Sigmoid colon (tissue), 4 donors: ENCODE data around the gene ATP8A1.

ENCODE experiments used
- POLR2A ChIP-seq, 2 donors: fragments of 450-650 bp; IDR thresholded peaks; one replicate each; pipeline ENCODE4 v1.6.1; 2016; ENCODE audit warnings: antibody characterized with exemption in 2 of 2, mild to moderate bottlenecking in 2 of 2, moderate library complexity in 2 of 2
- POLR2AphosphoS5 ChIP-seq, 4 donors: sonication (generic); formaldehyde crosslinking; IDR thresholded peaks; one replicate each; pipeline ENCODE4 v1.6.1; 2017; ENCODE audit warnings: antibody characterized with exemption in 4 of 4
- TF ChIP-seq, protein P1 (sequence below), 4 experiments: fragments of 450-650 bp in 3 of 4; fragments of 200-600 bp in 1 of 4; IDR thresholded peaks; one replicate each; pipeline ENCODE4 v1.5.1; 2016 to 2019; ENCODE audit warnings: antibody characterized with exemption in 4 of 4, mild to moderate bottlenecking in 3 of 4, moderate library complexity in 2 of 4

GRCh38 chr4:42464550-42465094, 192.3 kb downstream of the ATP8A1 start:
- TF ChIP-seq, protein P1, sequence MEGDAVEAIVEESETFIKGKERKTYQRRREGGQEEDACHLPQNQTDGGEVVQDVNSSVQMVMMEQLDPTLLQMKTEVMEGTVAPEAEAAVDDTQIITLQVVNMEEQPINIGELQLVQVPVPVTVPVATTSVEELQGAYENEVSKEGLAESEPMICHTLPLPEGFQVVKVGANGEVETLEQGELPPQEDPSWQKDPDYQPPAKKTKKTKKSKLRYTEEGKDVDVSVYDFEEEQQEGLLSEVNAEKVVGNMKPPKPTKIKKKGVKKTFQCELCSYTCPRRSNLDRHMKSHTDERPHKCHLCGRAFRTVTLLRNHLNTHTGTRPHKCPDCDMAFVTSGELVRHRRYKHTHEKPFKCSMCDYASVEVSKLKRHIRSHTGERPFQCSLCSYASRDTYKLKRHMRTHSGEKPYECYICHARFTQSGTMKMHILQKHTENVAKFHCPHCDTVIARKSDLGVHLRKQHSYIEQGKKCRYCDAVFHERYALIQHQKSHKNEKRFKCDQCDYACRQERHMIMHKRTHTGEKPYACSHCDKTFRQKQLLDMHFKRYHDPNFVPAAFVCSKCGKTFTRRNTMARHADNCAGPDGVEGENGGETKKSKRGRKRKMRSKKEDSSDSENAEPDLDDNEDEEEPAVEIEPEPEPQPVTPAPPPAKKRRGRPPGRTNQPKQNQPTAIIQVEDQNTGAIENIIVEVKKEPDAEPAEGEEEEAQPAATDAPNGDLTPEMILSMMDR (IDR thresholded peaks at IDR 0.05), result no peak
- TF ChIP-seq POLR2AphosphoS5 (IDR thresholded peaks at IDR 0.05), result no peak
- TF ChIP-seq POLR2A (IDR thresholded peaks at IDR 0.05), result no peak
